Keratinocyte (primary cell): ENCODE data around the gene TSTD1.

Experiments
- EZH2 ChIP-seq: IDR thresholded peaks from one replicate; pipeline ENCODE4 v1.6.1; 2012; ENCODE audit warnings: inconsistent platforms, mild to moderate bottlenecking, low read length, moderate library complexity
- TF ChIP-seq, protein P1 (sequence below), 3 experiments: IDR thresholded peaks in 1 of 3; conservative IDR thresholded peaks in 1 of 3; optimal IDR thresholded peaks in 1 of 3; 2 replicates in 2 of 3; 3 replicates in 1 of 3; pipeline versions ENCODE3 to v1.5.1; 2011; ENCODE audit warnings: low read length in 3 of 3, mild to moderate bottlenecking in 3 of 3, moderate library complexity in 2 of 3, control low read depth in 1 of 3, inconsistent platforms in 1 of 3; ENCODE audit not compliant: insufficient read depth in 2 of 3; ENCODE audit errors: extremely low read depth in 1 of 3

DNA sequence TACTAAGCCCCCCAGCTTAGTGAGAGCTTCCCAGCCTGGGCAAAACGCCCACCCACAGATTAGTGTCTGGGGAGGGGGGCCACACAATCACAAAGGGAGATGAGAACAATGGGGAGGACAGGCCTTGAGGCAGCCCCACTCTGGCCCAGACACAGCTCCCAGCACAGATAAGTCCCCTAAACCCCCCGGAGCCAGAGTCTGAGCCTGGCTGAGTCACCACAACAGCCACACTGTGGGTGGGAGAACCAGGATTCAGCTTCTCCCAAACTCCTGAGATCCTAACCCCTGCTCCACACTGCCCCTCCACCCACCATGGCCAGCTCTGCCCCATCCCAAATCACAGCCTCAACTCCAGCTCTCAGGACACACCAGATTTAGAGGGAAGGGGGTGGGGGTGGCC, 46.4 kb upstream of the TSTD1 start:
- TF ChIP-seq, protein P1, sequence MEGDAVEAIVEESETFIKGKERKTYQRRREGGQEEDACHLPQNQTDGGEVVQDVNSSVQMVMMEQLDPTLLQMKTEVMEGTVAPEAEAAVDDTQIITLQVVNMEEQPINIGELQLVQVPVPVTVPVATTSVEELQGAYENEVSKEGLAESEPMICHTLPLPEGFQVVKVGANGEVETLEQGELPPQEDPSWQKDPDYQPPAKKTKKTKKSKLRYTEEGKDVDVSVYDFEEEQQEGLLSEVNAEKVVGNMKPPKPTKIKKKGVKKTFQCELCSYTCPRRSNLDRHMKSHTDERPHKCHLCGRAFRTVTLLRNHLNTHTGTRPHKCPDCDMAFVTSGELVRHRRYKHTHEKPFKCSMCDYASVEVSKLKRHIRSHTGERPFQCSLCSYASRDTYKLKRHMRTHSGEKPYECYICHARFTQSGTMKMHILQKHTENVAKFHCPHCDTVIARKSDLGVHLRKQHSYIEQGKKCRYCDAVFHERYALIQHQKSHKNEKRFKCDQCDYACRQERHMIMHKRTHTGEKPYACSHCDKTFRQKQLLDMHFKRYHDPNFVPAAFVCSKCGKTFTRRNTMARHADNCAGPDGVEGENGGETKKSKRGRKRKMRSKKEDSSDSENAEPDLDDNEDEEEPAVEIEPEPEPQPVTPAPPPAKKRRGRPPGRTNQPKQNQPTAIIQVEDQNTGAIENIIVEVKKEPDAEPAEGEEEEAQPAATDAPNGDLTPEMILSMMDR (optimal IDR thresholded peaks at IDR 0.05 in 1 of 3, IDR thresholded peaks at IDR 0.05 in 1 of 3, conservative IDR thresholded peaks at IDR 0.05 in 1 of 3; ENCODE audit: extremely low read depth in 1 of 3, insufficient read depth in 2 of 3, low read length in 3 of 3) = no peak
- TF ChIP-seq EZH2 = no peak
